ENCODE data around the gene CCSER1.

Gene CCSER1

GRCh38 chr4:90189178-90189577 is 62.0 kb downstream of the CCSER1 start:
- no peak for DNase-seq (ENCODE audit: low read depth in 2 of 2, low spot score in 1 of 2)

- DNase-seq (ENCODE audit: low read depth in 2 of 2, low spot score in 1 of 2): no peak
Observed at GRCh38 chr4:90189946-90190345, 62.8 kb downstream of the CCSER1 start.

GRCh38 chr4:90190525-90190924 is 63.3 kb downstream of the CCSER1 start:
- DNase-seq (ENCODE audit: low read depth in 2 of 2, low spot score in 1 of 2): no peak

- no peak for DNase-seq (ENCODE audit: low read depth in 2 of 2, low spot score in 1 of 2)
Observed at GRCh38 chr4:90198086-90198847, 71.1 kb downstream of the CCSER1 start.

GRCh38 chr4:90207887-90208454 is 80.8 kb downstream of the CCSER1 start:
- DNase-seq (ENCODE audit: low read depth in 2 of 2, low spot score in 1 of 2): no peak

GRCh38 chr4:90209922-90210321 is 82.7 kb downstream of the CCSER1 start:
- no peak for DNase-seq (ENCODE audit: low read depth in 2 of 2, low spot score in 1 of 2)

- no peak for DNase-seq (ENCODE audit: low read depth in 2 of 2, low spot score in 1 of 2)
Observed at GRCh38 chr4:90211174-90211573, 84.0 kb downstream of the CCSER1 start.

GRCh38 chr4:90215286-90215685 is 88.1 kb downstream of the CCSER1 start:
- DNase-seq (ENCODE audit: low read depth in 2 of 2, low spot score in 1 of 2): no peak

GRCh38 chr4:90219822-90220221 is 92.6 kb downstream of the CCSER1 start:
- no peak for DNase-seq (ENCODE audit: low read depth in 2 of 2, low spot score in 1 of 2)

- DNase-seq (ENCODE audit: low read depth in 2 of 2, low spot score in 1 of 2): no peak
Observed at GRCh38 chr4:90220459-90220858, 93.3 kb downstream of the CCSER1 start.

GRCh38 chr4:90226734-90227133 is 99.5 kb downstream of the CCSER1 start:
- DNase-seq (ENCODE audit: low read depth in 2 of 2, low spot score in 1 of 2): no peak

GRCh38 chr4:90227177-90227576 is 100.0 kb downstream of the CCSER1 start:
- DNase-seq (ENCODE audit: low read depth in 2 of 2, low spot score in 1 of 2): no peak

- no peak for DNase-seq (ENCODE audit: low read depth in 2 of 2, low spot score in 1 of 2)
Observed at GRCh38 chr4:90234916-90235547, 107.8 kb downstream of the CCSER1 start.

GRCh38 chr4:90237751-90238530 is 110.7 kb downstream of the CCSER1 start:
- no peak for DNase-seq (ENCODE audit: low read depth in 2 of 2, low spot score in 1 of 2)

- DNase-seq (ENCODE audit: low read depth in 2 of 2, low spot score in 1 of 2): no peak
Observed at GRCh38 chr4:90240333-90240732, 113.1 kb downstream of the CCSER1 start.

- DNase-seq (ENCODE audit: low read depth in 2 of 2, low spot score in 1 of 2): no peak
Observed at GRCh38 chr4:90241008-90241407, 113.8 kb downstream of the CCSER1 start.

GRCh38 chr4:90245837-90246236 is 118.6 kb downstream of the CCSER1 start:
- DNase-seq (ENCODE audit: low read depth in 2 of 2, low spot score in 1 of 2): no peak

GRCh38 chr4:90246816-90247215 is 119.6 kb downstream of the CCSER1 start:
- no peak for DNase-seq (ENCODE audit: low read depth in 2 of 2, low spot score in 1 of 2)

GRCh38 chr4:90254357-90254756 is 127.2 kb downstream of the CCSER1 start:
- DNase-seq (ENCODE audit: low read depth in 2 of 2, low spot score in 1 of 2): no peak

- DNase-seq (ENCODE audit: low read depth in 2 of 2, low spot score in 1 of 2): no peak
Observed at GRCh38 chr4:90274175-90274574, 147.0 kb downstream of the CCSER1 start.

- DNase-seq (ENCODE audit: low read depth in 2 of 2, low spot score in 1 of 2): no peak
Observed at GRCh38 chr4:90280954-90281353, 153.8 kb downstream of the CCSER1 start.

All from stimulated activated CD8-positive, alpha-beta memory T cell treated with anti-CD3 and anti-CD28 coated beads, Interleukin-4, amount 100 ng/mL, for 4 hours (primary cell).